Measurements from ENCODE around the gene ITPR3.

- TF ChIP-seq CTCF (IDR thresholded peaks at IDR 0.05 in 2 of 3, conservative IDR thresholded peaks at IDR 0.05 in 1 of 3; ENCODE audit: borderline replicate concordance in 1 of 3, insufficient read depth in 1 of 3, low read depth in 2 of 3, low read length in 2 of 3) (no peak), POLR2A (IDR thresholded peaks at IDR 0.05; ENCODE audit: borderline replicate concordance, extremely low read depth, insufficient read depth, insufficient read length) (no peak), ATF3 (IDR thresholded peaks at IDR 0.05) (no peak), SIN3A (IDR thresholded peaks at IDR 0.05; ENCODE audit: low read depth) (no peak), FOSL1 (IDR thresholded peaks at IDR 0.05; ENCODE audit: low read depth) (no peak), EZH2 (IDR thresholded peaks at IDR 0.05) (no peak), CBX3 (IDR thresholded peaks at IDR 0.05; ENCODE audit: low read depth) (no peak), POLR2AphosphoS5 (IDR thresholded peaks at IDR 0.05; ENCODE audit: low read depth, low read length) (no peak), SP1 (IDR thresholded peaks at IDR 0.05; ENCODE audit: low read depth) (no peak)
Observed at GRCh38 chr6:33633084-33633461, 12.0 kb downstream of the ITPR3 start.
